22Rv1 (cell line): Measurements from ENCODE around the gene LRP1-AS.

Source experiments
- H3K27ac ChIP-seq: fragments of 450-650 bp; 2 replicates; pipeline ENCODE4 v1.5.1; 2017
- CTCF ChIP-seq: fragments of 450-650 bp; IDR thresholded peaks from 2 replicates; pipeline ENCODE4 v1.5.1; 2017; ENCODE audit warnings: mild to moderate bottlenecking
- ZFX ChIP-seq: fragments of 450-650 bp; IDR thresholded peaks from 2 replicates; pipeline ENCODE4 v1.6.1; 2017; ENCODE audit warnings: antibody characterized with exemption, borderline replicate concordance

LRP1-AS gene

GRCh38 chr12:57131896-57132744 lies 15.3 kb downstream of the LRP1-AS start:
- no peak overlapping the region for H3K27ac ChIP-seq
- TF ChIP-seq CTCF (no peak), ZFX (no peak)

- no peak overlapping the region for H3K27ac ChIP-seq
- no peak for TF ChIP-seq ZFX
- TF ChIP-seq CTCF = no peak
These were observed 16.5 kb downstream of the LRP1-AS start for GRCh38 chr12:57130941-57131340.

GRCh38 chr12:57129889-57130288 lies 17.5 kb downstream of the LRP1-AS start:
- H3K27ac ChIP-seq = no peak overlapping the region
- no peak for TF ChIP-seq CTCF
- no peak for TF ChIP-seq ZFX

- TF ChIP-seq ZFX (no peak), CTCF (no peak)
- H3K27ac ChIP-seq = no peak overlapping the region
These were observed 18.0 kb downstream of the LRP1-AS start for GRCh38 chr12:57129321-57129842.

GRCh38 chr12:57128519-57129247 lies 18.7 kb downstream of the LRP1-AS start:
- peak overlapping the region; percentile 75 for H3K27ac ChIP-seq
- TF ChIP-seq ZFX (no peak), CTCF (no peak)

GRCh38 chr12:57127726-57128518 lies 19.5 kb downstream of the LRP1-AS start, which contains the start of gene LRP1:
Gene LRP1 (plus strand): TSS chr12:57128483. CDS start chr12:57128965, 482 bp downstream.
- H3K27ac ChIP-seq = peak within 1 kb of the TSS; percentile 75
- TF ChIP-seq CTCF = no peak
- no peak for TF ChIP-seq ZFX
